T-cell (primary cell): ENCODE data around the gene DCLRE1B. TPM values are rescaled to one million over a fixed set of nuclear protein-coding genes. Genes with fewer than 3 reads are reported as not detected.
A peak's percentile ranks its signal among the peaks of the same experiment; 100 is the strongest.

ENCODE experiments used
- ATAC-seq, 4 experiments: fragments of 200-7000 bp in 3 of 4; fragments of 150-1000 bp in 1 of 4; cut with Tn5 transposase; replicated peaks in 1 of 4; 1 replicate in 3 of 4; 2 replicates in 1 of 4; pipeline ENCODE4 v1.10.0; 2021; ENCODE audit warnings: moderate library complexity in 3 of 4, mild to moderate bottlenecking in 2 of 4, moderate number of reproducible peaks in 1 of 4
- CTCF ChIA-PET, 2 donors: fragments of 300-600 bp; sonication (Branson Sonifier 250); formaldehyde crosslinking; loops; one replicate each; lab custom pipeline; 2022; ENCODE audit warnings: antibody characterized with exemption in 2 of 2; lab: Charles Lee
- POLR2A ChIA-PET, 2 donors: fragments of 300-600 bp; sonication (Branson Sonifier 250); formaldehyde crosslinking; loops; one replicate each; lab custom pipeline; 2022; ENCODE audit warnings: antibody characterized with exemption in 2 of 2; lab: Charles Lee
- DNase-seq, 35 experiments: peaks; one replicate each; pipeline versions ENCODE4 v3.0.0 to v3.0.0-alpha.2; 2013 to 2023
- H3K27ac ChIP-seq: one replicate; pipeline ENCODE4 v1.5.1; 2013; ENCODE audit warnings: low read length
- H3K27me3 ChIP-seq, 2 experiments: replicated peaks in 1 of 2; 1 replicate in 1 of 2; 2 replicates in 1 of 2; pipeline versions ENCODE4 v1.6.1 to v1.7.0; 2013; ENCODE audit warnings: low read length in 1 of 2, mixed read lengths in 1 of 2; ENCODE audit not compliant: control insufficient read depth in 2 of 2, insufficient read depth in 2 of 2; ENCODE audit errors: extremely low read depth in 1 of 2
- H3K36me3 ChIP-seq, 2 donors: 1 replicate in 1 of 2; 2 replicates in 1 of 2; pipeline versions ENCODE4 v1.6.1 to v1.7.0; 2013; ENCODE audit warnings: low read length in 1 of 2; ENCODE audit not compliant: control insufficient read depth in 2 of 2, insufficient read depth in 1 of 2; ENCODE audit errors: extremely low read depth in 1 of 2
- H3K4me1 ChIP-seq, 2 experiments: 1 replicate in 1 of 2; 2 replicates in 1 of 2; pipeline versions ENCODE4 v1.6.1 to v1.7.0; 2013; ENCODE audit warnings: low read length in 2 of 2, mixed read lengths in 1 of 2; ENCODE audit not compliant: insufficient read depth in 2 of 2, control insufficient read depth in 1 of 2; ENCODE audit errors: extremely low read depth in 1 of 2
- H3K4me3 ChIP-seq, 2 donors: 1 replicate in 1 of 2; 2 replicates in 1 of 2; pipeline versions ENCODE4 v1.5.1 to v1.7.0; 2013; ENCODE audit warnings: mild to moderate bottlenecking in 2 of 2, low read length in 1 of 2, moderate library complexity in 1 of 2; ENCODE audit not compliant: control insufficient read depth in 1 of 2; ENCODE audit errors: extremely low read depth in 1 of 2
- H3K9me3 ChIP-seq: 2 replicates; pipeline ENCODE4 v1.7.0; 2013
- H3K27ac Mint-ChIP-seq, 2 donors: one replicate each; pipeline ENCODE4 v1.8.0; 2020 to 2021; ENCODE audit warnings: mild to moderate bottlenecking in 2 of 2, mixed read lengths in 2 of 2
- H3K27me3 Mint-ChIP-seq, 2 donors: one replicate each; pipeline ENCODE4 v1.8.0; 2021 to 2022; ENCODE audit warnings: mixed read lengths in 2 of 2
- H3K36me3 Mint-ChIP-seq: one replicate; pipeline ENCODE4 v1.8.0; 2021; ENCODE audit warnings: mixed read lengths
- H3K4me1 Mint-ChIP-seq, 3 donors: one replicate each; pipeline ENCODE4 v1.8.0; 2020 to 2022; ENCODE audit warnings: mixed read lengths in 3 of 3, mild to moderate bottlenecking in 1 of 3
- H3K4me3 Mint-ChIP-seq, 3 donors: one replicate each; pipeline ENCODE4 v1.8.0; 2020 to 2022; ENCODE audit warnings: mild to moderate bottlenecking in 3 of 3, mixed read lengths in 3 of 3, moderate library complexity in 3 of 3
- H3K9me3 Mint-ChIP-seq, 3 donors: one replicate each; pipeline ENCODE4 v1.8.0; 2020 to 2022; ENCODE audit warnings: mixed read lengths in 3 of 3
- WGBS: methylation state at CpG from one replicate; pipeline ENCODE4 v1.1.5; 2013; ENCODE audit warnings: missing lambda C conversion rate; ENCODE audit not compliant: insufficient coverage; 5-methylcytosine and 5-hydroxymethylcytosine counted together
- total RNA-seq, 35 experiments: library from RNA in 6 of 35; stranded (reverse) in 6 of 35; fragments of 120-200 nt in 1 of 35; gene quantifications; one replicate each; pipeline versions ENCODE4 v1.2.1 to v1.2.4 and lab custom pipeline; 2013 to 2026

DCLRE1B gene
- total RNA-seq, 5 donors from 2014 or later (not counting 1 experiment from before 2014, with no cell fraction given): 5.6 to 6.1 (median 5.9) TPM

- H3K27ac Mint-ChIP-seq: peak overlapping the region; percentile 72 to 76
- ChIA-PET CTCF (interaction anchor here (0.6 to 2.1 kb wide), 7 partner anchors 9 to 1227 kb away, joined by 3 to 9 read pairs (median 3); no protein-coding TSS in a partner anchor), POLR2A (interaction anchor here (0.6 to 9.2 kb wide), 14 partner anchors 8 to 1581 kb away, joined by 3 to 221 read pairs (median 7); no protein-coding TSS in a partner anchor)
- Histone ChIP-seq H3K36me3 (no peaks in the 10 kb centered on the region), H3K9me3 (no peaks in the 10 kb centered on the region), H3K27ac (peak overlapping the region; percentile 54), H3K4me3 (no peak overlapping the region), H3K27me3 (no peaks in the 10 kb centered on the region), H3K4me1 (peaks cover 57 to 70% of the 10 kb centered on the region in 2 experiments)
- whole genome bisulfite sequencing: 88% methylated on average over 1 of the region's 1 CpG
- no peaks in the 10 kb centered on the region for H3K9me3 Mint-ChIP-seq
- H3K4me3 Mint-ChIP-seq: peak overlapping the region in 1 of 3 donors; percentile 27
- peaks cover 22% of the 10 kb centered on the region for H3K36me3 Mint-ChIP-seq
- ATAC-seq (no peak), DNase-seq (no peak)
- H3K4me1 Mint-ChIP-seq: peaks cover 93 to 95% (median 94%) of the 10 kb centered on the region in 3 donors
- no peaks in the 10 kb centered on the region for H3K27me3 Mint-ChIP-seq
Measured at GRCh38 chr1:113935176-113935575, 30.1 kb downstream of the DCLRE1B start.

GRCh38 chr1:113935970-113936369 lies 30.8 kb downstream of the DCLRE1B start:
- no peaks in the 10 kb centered on the region for H3K27me3 Mint-ChIP-seq
- Histone ChIP-seq H3K27ac (peak overlapping the region; percentile 54), H3K4me1 (peaks cover 59 to 74% of the 10 kb centered on the region in 2 experiments), H3K36me3 (peaks cover under 1 to 2% of the 10 kb centered on the region in 2 donors), H3K27me3 (no peaks in the 10 kb centered on the region), H3K9me3 (no peaks in the 10 kb centered on the region), H3K4me3 (no peak overlapping the region)
- ChIA-PET POLR2A (interaction anchor here (1.0 to 9.2 kb wide), 3 partner anchors 10 to 100 kb away, joined by 3 to 221 read pairs (median 20); no protein-coding TSS in a partner anchor), CTCF (interaction anchor here in 1 of 2 donors (0.7 to 2.1 kb wide), 2 partner anchors 11 to 68 kb away, joined by 3 to 9 read pairs; no protein-coding TSS in a partner anchor)
- WGBS: no CpG with 5 or more reads among the region's 1 CpG
- H3K36me3 Mint-ChIP-seq: peaks cover 30% of the 10 kb centered on the region
- peaks cover 93 to 95% (median 95%) of the 10 kb centered on the region in 3 donors for H3K4me1 Mint-ChIP-seq
- H3K9me3 Mint-ChIP-seq: no peaks in the 10 kb centered on the region
- peak overlapping the region in 1 of 3 donors; percentile 27 for H3K4me3 Mint-ChIP-seq
- peak overlapping the region; percentile 72 to 76 for H3K27ac Mint-ChIP-seq
- ATAC-seq: no peak
- peak in 2 of 35 experiments; percentile 16 to 40 for DNase-seq

- ChIA-PET CTCF (interaction anchor here in 1 of 2 donors (0.6 to 1.4 kb wide), 3 partner anchors 9 to 26 kb away, joined by 3 to 6 read pairs (median 3); no protein-coding TSS in a partner anchor), POLR2A (interaction anchor here (0.8 to 9.2 kb wide), 2 partner anchors 10 to 68 kb away, joined by 3 to 221 read pairs; no protein-coding TSS in a partner anchor)
- no CpG with 5 or more reads among the region's 1 CpG for WGBS
- H3K36me3 ChIP-seq: peaks cover 4 to 10% of the 10 kb centered on the region in 2 donors
- ATAC-seq: peak in 3 of 4 experiments; percentile 24 to 39 (median 24)
- H3K27ac Mint-ChIP-seq: peak overlapping the region; percentile 88 to 90
- peaks cover 65 to 73% of the 10 kb centered on the region in 2 experiments for H3K4me1 ChIP-seq
- H3K4me1 Mint-ChIP-seq: peaks cover 88 to 92% (median 90%) of the 10 kb centered on the region in 3 donors
- H3K9me3 Mint-ChIP-seq: no peaks in the 10 kb centered on the region
- H3K4me3 Mint-ChIP-seq: peak overlapping the region; percentile 39 to 90 (median 53)
- H3K27ac ChIP-seq: no peak overlapping the region
- no peaks in the 10 kb centered on the region for H3K9me3 ChIP-seq
- peaks cover 35% of the 10 kb centered on the region for H3K36me3 Mint-ChIP-seq
- no peak overlapping the region for H3K4me3 ChIP-seq
- no peaks in the 10 kb centered on the region for H3K27me3 ChIP-seq
- no peaks in the 10 kb centered on the region for H3K27me3 Mint-ChIP-seq
- DNase-seq: peak in 1 of 35 experiments; percentile 33
Measured at GRCh38 chr1:113937146-113937545, 32.0 kb downstream of the DCLRE1B start.

GRCh38 chr1:113938192-113938591 lies 33.1 kb downstream of the DCLRE1B start:
- CTCF ChIA-PET: interaction anchor here in 1 of 2 donors (0.6 to 1.2 kb wide), 5 partner anchors 8 to 532 kb away, joined by 3 to 5 read pairs (median 4); no protein-coding TSS in a partner anchor
- peaks cover 86 to 87% (median 86%) of the 10 kb centered on the region in 3 donors for H3K4me1 Mint-ChIP-seq
- Histone ChIP-seq H3K27ac (peak overlapping the region; percentile 68), H3K4me1 (peaks cover 60 to 66% of the 10 kb centered on the region in 2 experiments), H3K9me3 (no peaks in the 10 kb centered on the region), H3K27me3 (no peaks in the 10 kb centered on the region), H3K36me3 (peaks cover 4 to 14% of the 10 kb centered on the region in 2 donors), H3K4me3 (no peak overlapping the region)
- 75% methylated on average over 4 of the region's 5 CpGs for WGBS
- no peak for ATAC-seq
- H3K9me3 Mint-ChIP-seq: no peaks in the 10 kb centered on the region
- H3K36me3 Mint-ChIP-seq: peaks cover 32% of the 10 kb centered on the region
- H3K27ac Mint-ChIP-seq: peak overlapping the region; percentile 88 to 90
- peak overlapping the region in 1 of 3 donors; percentile 90 for H3K4me3 Mint-ChIP-seq
- no peaks in the 10 kb centered on the region for H3K27me3 Mint-ChIP-seq
- no peak for DNase-seq
- POLR2A ChIA-PET: interaction anchor here (0.5 to 1.3 kb wide), 9 partner anchors 9 to 550 kb away, joined by 3 to 7 read pairs (median 4); no protein-coding TSS in a partner anchor

- Mint-ChIP-seq H3K27me3 (no peaks in the 10 kb centered on the region), H3K4me3 (peak overlapping the region; percentile 69 to 90 (median 77)), H3K9me3 (no peaks in the 10 kb centered on the region), H3K27ac (peak overlapping the region; percentile 92 to 98), H3K4me1 (peaks cover 80 to 82% (median 81%) of the 10 kb centered on the region in 3 donors), H3K36me3 (peaks cover 33% of the 10 kb centered on the region)
- ATAC-seq (peak; percentile 64 to 72 (median 65)), DNase-seq (peak in 30 of 35 experiments; percentile 11 to 73 (median 30))
- H3K27me3 ChIP-seq: no peaks in the 10 kb centered on the region
- POLR2A ChIA-PET: interaction anchor here (0.5 to 6.1 kb wide), 7 partner anchors 7 to 36 kb away, joined by 3 to 86 read pairs (median 4); partner anchors contain the start of genes AP4B1 (in 1 of the 2) and HIPK1 (in 1 of the 2)
- peaks cover 50 to 52% of the 10 kb centered on the region in 2 experiments for H3K4me1 ChIP-seq
- CTCF ChIA-PET: interaction anchor here (0.5 to 2.8 kb wide), 5 partner anchors 8 to 12 kb away, joined by 4 to 23 read pairs (median 4); partner anchors contain the start of gene HIPK1 (in 1 of the 2)
- peak overlapping the region in 1 of 2 donors; percentile 53 for H3K4me3 ChIP-seq
- peaks cover 4 to 22% of the 10 kb centered on the region in 2 donors for H3K36me3 ChIP-seq
- H3K27ac ChIP-seq: peak overlapping the region; percentile 68
- no peaks in the 10 kb centered on the region for H3K9me3 ChIP-seq
- 30% methylated on average over 5 of the region's 16 CpGs for WGBS
Measured at GRCh38 chr1:113940365-113941244, 35.5 kb downstream of the DCLRE1B start.
